ENCODE results near the gene OR10H3. TPM values are rescaled to one million over a fixed set of nuclear protein-coding genes. Genes with fewer than 3 reads are reported as not detected.

The OR10H3 gene
- total RNA-seq, 4 donors from 2014 or later = not detected

- Histone ChIP-seq H3K4me3 (no peak overlapping the region), H3K36me3 (no peaks in the 10 kb centered on the region), H3K4me1 (no peaks in the 10 kb centered on the region), H3K27me3 (no peaks in the 10 kb centered on the region), H3K9me3 (no peaks in the 10 kb centered on the region), H3K27ac (no peak overlapping the region)
- no peak for DNase-seq
- intact Hi-C loops (cut with DNase I; ENCODE audit: low total_unique reads) = no loop called here
- TF ChIP-seq CTCF (IDR thresholded peaks at IDR 0.05) (no peak), POLR2A (IDR thresholded peaks at IDR 0.05) (no peak)
Measured at GRCh38 chr19:15730538-15730937, 7.2 kb upstream of the OR10H3 start.

GRCh38 chr19:15732388-15732787, 5.4 kb upstream of the OR10H3 start:
- no peak for DNase-seq
- Histone ChIP-seq H3K27me3 (no peaks in the 10 kb centered on the region), H3K9me3 (no peaks in the 10 kb centered on the region), H3K27ac (no peak overlapping the region), H3K4me1 (no peaks in the 10 kb centered on the region), H3K36me3 (no peaks in the 10 kb centered on the region), H3K4me3 (no peak overlapping the region)
- intact Hi-C loops (cut with DNase I; ENCODE audit: low total_unique reads) = no loop called here
- TF ChIP-seq CTCF (IDR thresholded peaks at IDR 0.05) = no peak
- no peak for TF ChIP-seq POLR2A (IDR thresholded peaks at IDR 0.05)

GRCh38 chr19:15733895-15734294, 3.9 kb upstream of the OR10H3 start:
- no peaks in the 10 kb centered on the region for H3K4me1 ChIP-seq
- intact Hi-C loops (cut with DNase I; ENCODE audit: low total_unique reads) = no loop called here
- TF ChIP-seq POLR2A (IDR thresholded peaks at IDR 0.05) (no peak), CTCF (IDR thresholded peaks at IDR 0.05) (no peak)

GRCh38 chr19:15740785-15741184, 3.0 kb downstream of the OR10H3 start:
- no peaks in the 10 kb centered on the region for H3K27me3 ChIP-seq
- no peaks in the 10 kb centered on the region for H3K4me1 ChIP-seq
- no peaks in the 10 kb centered on the region for H3K36me3 ChIP-seq
- H3K9me3 ChIP-seq = no peaks in the 10 kb centered on the region
- no peak overlapping the region for H3K27ac ChIP-seq
- no peak overlapping the region for H3K4me3 ChIP-seq
- no peak for DNase-seq
- intact Hi-C loops (cut with DNase I; ENCODE audit: low total_unique reads) = no loop called here
- no peak for TF ChIP-seq CTCF (IDR thresholded peaks at IDR 0.05)
- no peak for TF ChIP-seq POLR2A (IDR thresholded peaks at IDR 0.05)

More at GRCh38 chr19:15733895-15734294, 3.9 kb upstream of the OR10H3 start:
- no peaks in the 10 kb centered on the region for H3K27me3 ChIP-seq
- no peak for DNase-seq
- no peak overlapping the region for H3K27ac ChIP-seq
- H3K9me3 ChIP-seq = no peaks in the 10 kb centered on the region
- H3K4me3 ChIP-seq = no peak overlapping the region
- no peaks in the 10 kb centered on the region for H3K36me3 ChIP-seq

GRCh38 chr19:15748239-15748638, 10.5 kb downstream of the OR10H3 start:
- no peak for DNase-seq
- Histone ChIP-seq H3K9me3 (no peaks in the 10 kb centered on the region), H3K4me1 (no peaks in the 10 kb centered on the region), H3K27ac (no peak overlapping the region), H3K4me3 (no peak overlapping the region), H3K36me3 (no peaks in the 10 kb centered on the region), H3K27me3 (no peaks in the 10 kb centered on the region)
- no peak for TF ChIP-seq CTCF (IDR thresholded peaks at IDR 0.05)
- no peak for TF ChIP-seq POLR2A (IDR thresholded peaks at IDR 0.05)
- intact Hi-C loops (cut with DNase I; ENCODE audit: low total_unique reads) = no loop called here

Measured in uterus (tissue), 4 donors.